GM21825 (cell line): Measurements from ENCODE around the gene EMC1.
"Not testable (repeated sequence)": the region's sequence is repeated elsewhere in the genome, so short reads cannot be mapped to it uniquely, and the experiment has no call there.

Experiments
- ATAC-seq: cut with Tn5 transposase; IDR thresholded peaks from one replicate; pipeline ENCODE4 v1.9.1; 2021; ENCODE audit warnings: mild to moderate bottlenecking, moderate library complexity; ENCODE audit not compliant: unreplicated experiment

The EMC1 gene

GRCh38 chr1:19196331-19196730, 55.0 kb downstream of the EMC1 start:
- ATAC-seq, result no peak

- no peak for ATAC-seq
Measured at GRCh38 chr1:19193004-19193403, 58.3 kb downstream of the EMC1 start.

- ATAC-seq, result no peak
Measured at GRCh38 chr1:19191811-19192210, 59.5 kb downstream of the EMC1 start.

- no peak for ATAC-seq
Measured at GRCh38 chr1:19190468-19190867, 60.9 kb downstream of the EMC1 start.

GRCh38 chr1:19189270-19189669, 62.1 kb downstream of the EMC1 start:
- ATAC-seq, result no peak

- no peak for ATAC-seq
Measured at GRCh38 chr1:19187852-19188251, 63.5 kb downstream of the EMC1 start.

- no peak for ATAC-seq
Measured at GRCh38 chr1:19186001-19186400, 65.3 kb downstream of the EMC1 start.

GRCh38 chr1:19182223-19182622, 69.1 kb downstream of the EMC1 start:
- ATAC-seq, result no peak

GRCh38 chr1:19180265-19180657, 71.1 kb downstream of the EMC1 start:
- ATAC-seq, result not testable (repeated sequence)

- no peak for ATAC-seq
Measured at GRCh38 chr1:19179597-19180264, 71.6 kb downstream of the EMC1 start.

- no peak for ATAC-seq
Measured at GRCh38 chr1:19178734-19179398, 72.5 kb downstream of the EMC1 start.

GRCh38 chr1:19177811-19178210, 73.5 kb downstream of the EMC1 start:
- ATAC-seq, result no peak

- peak; percentile 65 for ATAC-seq
Measured at GRCh38 chr1:19169642-19170041, 81.7 kb downstream of the EMC1 start.

GRCh38 chr1:19167140-19167539, 84.2 kb downstream of the EMC1 start:
- ATAC-seq, result no peak

GRCh38 chr1:19166066-19166465, 85.3 kb downstream of the EMC1 start:
- ATAC-seq, result no peak
